ENCODE data around the gene TMEM242. TPM values are rescaled to one million over a fixed set of nuclear protein-coding genes. Genes with fewer than 3 reads are reported as not detected.

Gene TMEM242
- total RNA-seq, 4 donors from 2014 or later, result 0.20 to 8.4 (median 5.8) TPM

DNA sequence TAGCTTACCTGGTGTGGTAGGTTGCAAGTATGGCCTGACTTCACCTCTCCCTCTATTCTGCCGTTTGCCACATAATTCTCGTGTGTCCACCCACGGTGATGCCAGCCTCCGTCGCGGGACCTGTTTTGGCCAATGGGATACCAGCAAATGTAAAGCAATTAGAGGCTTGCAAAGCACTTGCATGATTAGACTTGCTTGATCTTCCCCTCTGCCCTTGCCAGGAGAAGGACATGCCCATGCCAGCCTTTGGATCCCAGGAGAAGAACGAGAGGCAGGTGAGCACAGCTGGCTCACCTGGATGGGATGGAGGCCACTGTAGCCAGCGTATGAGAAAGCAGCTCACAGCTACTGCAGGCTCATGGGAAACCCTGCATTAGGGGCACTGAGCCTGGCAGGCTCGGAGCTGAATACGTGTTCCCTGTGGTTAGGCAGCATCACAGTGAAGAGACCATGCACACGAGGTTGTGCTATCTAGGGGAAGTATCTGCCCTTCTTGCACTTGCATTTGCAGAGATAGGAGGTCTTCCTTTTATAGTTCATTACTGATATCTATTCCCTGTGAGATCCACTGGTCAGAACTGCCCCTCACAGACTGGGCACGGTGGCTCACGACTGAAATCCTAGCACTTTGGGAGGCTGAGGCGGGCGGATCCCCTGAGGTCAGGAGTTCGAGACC, 62.4 kb downstream of the TMEM242 start:
- Histone ChIP-seq H3K27ac (no peak overlapping the region), H3K36me3 (no peaks in the 10 kb centered on the region), H3K4me1 (no peaks in the 10 kb centered on the region), H3K4me3 (no peak overlapping the region), H3K27me3 (no peaks in the 10 kb centered on the region), H3K9me3 (no peaks in the 10 kb centered on the region)
- in situ Hi-C loops (cut with MboI; ENCODE audit: low pct_ligation_motif_present in 1 of 4, low pct_unique_long_range_greater_than_20kb in 1 of 4, low sequenced_read_pairs in 3 of 4) (no loop called here), intact Hi-C loops (cut with DNase I; ENCODE audit: low total_unique reads) (no loop called here)
- 81 to 88% methylated on average over 5 to 16 of the region's 16 CpGs for WGBS, 2 donors (ENCODE audit: low coverage in 1 of 2)
- no peak for DNase-seq
- TF ChIP-seq POLR2AphosphoS5 (IDR thresholded peaks at IDR 0.05), result no peak
- TF ChIP-seq, protein P1, sequence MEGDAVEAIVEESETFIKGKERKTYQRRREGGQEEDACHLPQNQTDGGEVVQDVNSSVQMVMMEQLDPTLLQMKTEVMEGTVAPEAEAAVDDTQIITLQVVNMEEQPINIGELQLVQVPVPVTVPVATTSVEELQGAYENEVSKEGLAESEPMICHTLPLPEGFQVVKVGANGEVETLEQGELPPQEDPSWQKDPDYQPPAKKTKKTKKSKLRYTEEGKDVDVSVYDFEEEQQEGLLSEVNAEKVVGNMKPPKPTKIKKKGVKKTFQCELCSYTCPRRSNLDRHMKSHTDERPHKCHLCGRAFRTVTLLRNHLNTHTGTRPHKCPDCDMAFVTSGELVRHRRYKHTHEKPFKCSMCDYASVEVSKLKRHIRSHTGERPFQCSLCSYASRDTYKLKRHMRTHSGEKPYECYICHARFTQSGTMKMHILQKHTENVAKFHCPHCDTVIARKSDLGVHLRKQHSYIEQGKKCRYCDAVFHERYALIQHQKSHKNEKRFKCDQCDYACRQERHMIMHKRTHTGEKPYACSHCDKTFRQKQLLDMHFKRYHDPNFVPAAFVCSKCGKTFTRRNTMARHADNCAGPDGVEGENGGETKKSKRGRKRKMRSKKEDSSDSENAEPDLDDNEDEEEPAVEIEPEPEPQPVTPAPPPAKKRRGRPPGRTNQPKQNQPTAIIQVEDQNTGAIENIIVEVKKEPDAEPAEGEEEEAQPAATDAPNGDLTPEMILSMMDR (IDR thresholded peaks at IDR 0.05), result no peak
- TF ChIP-seq EP300 (IDR thresholded peaks at IDR 0.05; ENCODE audit: low read depth), result no peak
- TF ChIP-seq POLR2A (IDR thresholded peaks at IDR 0.05), result no peak

- 91 to 100% methylated on average over 2 to 9 of the region's 9 CpGs for WGBS, 2 donors (ENCODE audit: low coverage in 1 of 2)
- H3K27me3 ChIP-seq, result no peaks in the 10 kb centered on the region
- no peak overlapping the region for H3K4me3 ChIP-seq
- in situ Hi-C loops (cut with MboI; ENCODE audit: low pct_ligation_motif_present in 1 of 4, low pct_unique_long_range_greater_than_20kb in 1 of 4, low sequenced_read_pairs in 3 of 4), result no loop called here
- H3K36me3 ChIP-seq, result no peaks in the 10 kb centered on the region
- H3K9me3 ChIP-seq, result no peaks in the 10 kb centered on the region
- TF ChIP-seq POLR2AphosphoS5 (IDR thresholded peaks at IDR 0.05), result no peak
- TF ChIP-seq EP300 (IDR thresholded peaks at IDR 0.05; ENCODE audit: low read depth), result no peak
- TF ChIP-seq POLR2A (IDR thresholded peaks at IDR 0.05), result no peak
- TF ChIP-seq, protein P1 (IDR thresholded peaks at IDR 0.05), result no peak
- no peak overlapping the region for H3K27ac ChIP-seq
- intact Hi-C loops (cut with DNase I; ENCODE audit: low total_unique reads), result no loop called here
- DNase-seq, result no peak
- no peaks in the 10 kb centered on the region for H3K4me1 ChIP-seq
These were observed 63.9 kb downstream of the TMEM242 start for GRCh38 chr6:157259443-157259842.

- intact Hi-C loops (cut with DNase I; ENCODE audit: low total_unique reads) (no loop called here), in situ Hi-C loops (cut with MboI; ENCODE audit: low pct_ligation_motif_present in 1 of 4, low pct_unique_long_range_greater_than_20kb in 1 of 4, low sequenced_read_pairs in 3 of 4) (no loop called here)
- Histone ChIP-seq H3K27me3 (no peaks in the 10 kb centered on the region), H3K4me3 (no peak overlapping the region), H3K36me3 (no peaks in the 10 kb centered on the region), H3K27ac (no peak overlapping the region), H3K4me1 (peaks cover 0 to under 1% (median 0%) of the 10 kb centered on the region in 4 donors), H3K9me3 (no peaks in the 10 kb centered on the region)
- WGBS, 2 donors (ENCODE audit: low coverage in 1 of 2), result 87% methylated on average over 11 of the region's 11 CpGs; no CpG with 5 or more reads in 1 of the 2 donors
- DNase-seq, result no peak
- TF ChIP-seq POLR2AphosphoS5 (IDR thresholded peaks at IDR 0.05) (no peak), EP300 (IDR thresholded peaks at IDR 0.05; ENCODE audit: low read depth) (no peak), POLR2A (IDR thresholded peaks at IDR 0.05) (no peak)
- TF ChIP-seq, protein P1 (IDR thresholded peaks at IDR 0.05), result no peak
These were observed 64.4 kb downstream of the TMEM242 start for GRCh38 chr6:157258878-157259277.

GRCh38 chr6:157255079-157255478, 68.2 kb downstream of the TMEM242 start:
- TF ChIP-seq POLR2AphosphoS5 (IDR thresholded peaks at IDR 0.05), result no peak
- TF ChIP-seq EP300 (IDR thresholded peaks at IDR 0.05; ENCODE audit: low read depth), result no peak
- TF ChIP-seq, protein P1 (IDR thresholded peaks at IDR 0.05), result no peak
- no peak for TF ChIP-seq POLR2A (IDR thresholded peaks at IDR 0.05)
- H3K4me3 ChIP-seq, result no peak overlapping the region
- WGBS, 2 donors (ENCODE audit: low coverage in 1 of 2), result 88% methylated on average over 3 of the region's 3 CpGs; no CpG with 5 or more reads in 1 of the 2 donors
- intact Hi-C loops (cut with DNase I; ENCODE audit: low total_unique reads), result no loop called here
- no peaks in the 10 kb centered on the region for H3K36me3 ChIP-seq
- H3K4me1 ChIP-seq, result peaks cover 0 to 3% (median 0%) of the 10 kb centered on the region in 4 donors
- in situ Hi-C loops (cut with MboI; ENCODE audit: low pct_ligation_motif_present in 1 of 4, low pct_unique_long_range_greater_than_20kb in 1 of 4, low sequenced_read_pairs in 3 of 4), result no loop called here
- H3K27me3 ChIP-seq, result no peaks in the 10 kb centered on the region
- DNase-seq, result no peak
- H3K9me3 ChIP-seq, result no peaks in the 10 kb centered on the region
- no peak overlapping the region for H3K27ac ChIP-seq
